HFFc6 (cell line): Measurements from ENCODE around the gene USP7. TPM values are rescaled to one million over a fixed set of nuclear protein-coding genes. Genes with fewer than 3 reads are reported as not detected.

Experiments
- DNase-seq: peaks from one replicate; pipeline ENCODE4 v3.0.0-alpha.2; 2018
- H3K27ac Mint-ChIP-seq: 2 replicates; pipeline ENCODE4 v1.8.0; 2020; ENCODE audit warnings: mild to moderate bottlenecking, mixed read lengths
- H3K27me3 Mint-ChIP-seq: 2 replicates; pipeline ENCODE4 v1.8.0; 2021; ENCODE audit warnings: mild to moderate bottlenecking, moderate library complexity, mixed read lengths; ENCODE audit not compliant: insufficient read depth
- H3K36me3 Mint-ChIP-seq: 2 replicates; pipeline ENCODE4 v1.8.0; 2021; ENCODE audit warnings: low read depth, mixed read lengths
- H3K4me1 Mint-ChIP-seq: 2 replicates; pipeline ENCODE4 v1.8.0; 2020; ENCODE audit warnings: low read depth, mixed read lengths
- H3K4me3 Mint-ChIP-seq: 2 replicates; pipeline ENCODE4 v1.8.0; 2020; ENCODE audit warnings: mild to moderate bottlenecking, moderate library complexity, mixed read lengths
- H3K9me3 Mint-ChIP-seq: 2 replicates; pipeline ENCODE4 v1.8.0; 2020; ENCODE audit warnings: mild to moderate bottlenecking, mixed read lengths
- total RNA-seq, 6 experiments: library from RNA; stranded (reverse); fragmentation: NEBNext Ultra II Directional; extraction: Animal tissue kit (Norgen Biotek cat#: 25700); gene quantifications; 2 replicates in 1 of 6; 3 replicates in 5 of 6; pipeline ENCODE4 v1.2.3, GENCODE V29; 2021
- TF ChIP-seq, protein P1 (sequence below): fragments of 200-600 bp; sonication (generic); IDR thresholded peaks from 2 replicates; pipeline ENCODE4 v1.5.0; 2021; ENCODE audit warnings: antibody characterized with exemption, mild to moderate bottlenecking

Gene USP7
- total RNA-seq, 6 experiments from 2014 or later, result 80.1 to 93.4 (median 89.5) TPM

GRCh38 chr16:8936421-8936820 is 27.3 kb downstream of the USP7 start:
- Mint-ChIP-seq H3K9me3 (no peaks in the 10 kb centered on the region), H3K36me3 (no peaks in the 10 kb centered on the region), H3K27ac (peak overlapping the region; percentile 39; the same call in 1 of the 2 replicates), H3K27me3 (no peaks in the 10 kb centered on the region), H3K4me1 (peaks cover 36% of the 10 kb centered on the region), H3K4me3 (no peak overlapping the region)
- DNase-seq, result peak; percentile 31
- TF ChIP-seq, protein P1, sequence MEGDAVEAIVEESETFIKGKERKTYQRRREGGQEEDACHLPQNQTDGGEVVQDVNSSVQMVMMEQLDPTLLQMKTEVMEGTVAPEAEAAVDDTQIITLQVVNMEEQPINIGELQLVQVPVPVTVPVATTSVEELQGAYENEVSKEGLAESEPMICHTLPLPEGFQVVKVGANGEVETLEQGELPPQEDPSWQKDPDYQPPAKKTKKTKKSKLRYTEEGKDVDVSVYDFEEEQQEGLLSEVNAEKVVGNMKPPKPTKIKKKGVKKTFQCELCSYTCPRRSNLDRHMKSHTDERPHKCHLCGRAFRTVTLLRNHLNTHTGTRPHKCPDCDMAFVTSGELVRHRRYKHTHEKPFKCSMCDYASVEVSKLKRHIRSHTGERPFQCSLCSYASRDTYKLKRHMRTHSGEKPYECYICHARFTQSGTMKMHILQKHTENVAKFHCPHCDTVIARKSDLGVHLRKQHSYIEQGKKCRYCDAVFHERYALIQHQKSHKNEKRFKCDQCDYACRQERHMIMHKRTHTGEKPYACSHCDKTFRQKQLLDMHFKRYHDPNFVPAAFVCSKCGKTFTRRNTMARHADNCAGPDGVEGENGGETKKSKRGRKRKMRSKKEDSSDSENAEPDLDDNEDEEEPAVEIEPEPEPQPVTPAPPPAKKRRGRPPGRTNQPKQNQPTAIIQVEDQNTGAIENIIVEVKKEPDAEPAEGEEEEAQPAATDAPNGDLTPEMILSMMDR, result peak; percentile 58

DNA sequence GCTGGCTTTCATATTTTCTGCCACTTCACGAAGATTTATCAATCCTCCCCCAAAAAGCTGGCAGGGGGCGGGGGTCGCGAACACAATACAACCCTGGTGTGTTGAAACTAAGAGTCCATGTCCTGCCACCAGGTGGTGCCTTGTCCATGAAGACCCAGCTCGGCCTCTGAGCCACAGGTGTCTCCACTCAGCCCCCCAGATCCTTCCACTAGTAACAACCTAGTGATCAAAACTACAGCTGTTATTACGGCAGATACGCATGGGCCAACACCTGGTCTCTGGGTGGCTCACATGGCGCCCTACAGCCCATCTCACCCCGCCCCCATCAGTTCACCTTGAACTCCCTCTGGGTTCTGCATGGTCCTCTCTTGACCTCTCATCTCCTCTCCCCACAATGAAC is 27.7 kb downstream of the USP7 start:
- H3K27me3 Mint-ChIP-seq, result no peaks in the 10 kb centered on the region
- H3K9me3 Mint-ChIP-seq, result no peaks in the 10 kb centered on the region
- no peaks in the 10 kb centered on the region for H3K36me3 Mint-ChIP-seq
- no peak for DNase-seq
- TF ChIP-seq, protein P1, result peak; percentile 41; the same call in 1 of the 2 replicates
- peaks cover 36% of the 10 kb centered on the region for H3K4me1 Mint-ChIP-seq
- no peak overlapping the region for H3K4me3 Mint-ChIP-seq
- H3K27ac Mint-ChIP-seq, result no peak overlapping the region

- no peaks in the 10 kb centered on the region for H3K27me3 Mint-ChIP-seq
- no peak overlapping the region for H3K27ac Mint-ChIP-seq
- H3K4me1 Mint-ChIP-seq, result peaks cover 36% of the 10 kb centered on the region
- TF ChIP-seq, protein P1, result no peak
- H3K9me3 Mint-ChIP-seq, result no peaks in the 10 kb centered on the region
- no peak overlapping the region for H3K4me3 Mint-ChIP-seq
- DNase-seq, result no peak
- peaks cover 2% of the 10 kb centered on the region for H3K36me3 Mint-ChIP-seq
Measured at GRCh38 chr16:8934601-8935000, 29.1 kb downstream of the USP7 start.

GRCh38 chr16:8931859-8932258 is 31.8 kb downstream of the USP7 start:
- Mint-ChIP-seq H3K36me3 (peaks cover 19% of the 10 kb centered on the region), H3K27me3 (no peaks in the 10 kb centered on the region; the same call in 1 of the 2 replicates), H3K27ac (no peak overlapping the region), H3K9me3 (no peaks in the 10 kb centered on the region), H3K4me3 (no peak overlapping the region), H3K4me1 (peaks cover 20% of the 10 kb centered on the region)
- peak; percentile 10 for DNase-seq
- TF ChIP-seq, protein P1, result no peak

DNA sequence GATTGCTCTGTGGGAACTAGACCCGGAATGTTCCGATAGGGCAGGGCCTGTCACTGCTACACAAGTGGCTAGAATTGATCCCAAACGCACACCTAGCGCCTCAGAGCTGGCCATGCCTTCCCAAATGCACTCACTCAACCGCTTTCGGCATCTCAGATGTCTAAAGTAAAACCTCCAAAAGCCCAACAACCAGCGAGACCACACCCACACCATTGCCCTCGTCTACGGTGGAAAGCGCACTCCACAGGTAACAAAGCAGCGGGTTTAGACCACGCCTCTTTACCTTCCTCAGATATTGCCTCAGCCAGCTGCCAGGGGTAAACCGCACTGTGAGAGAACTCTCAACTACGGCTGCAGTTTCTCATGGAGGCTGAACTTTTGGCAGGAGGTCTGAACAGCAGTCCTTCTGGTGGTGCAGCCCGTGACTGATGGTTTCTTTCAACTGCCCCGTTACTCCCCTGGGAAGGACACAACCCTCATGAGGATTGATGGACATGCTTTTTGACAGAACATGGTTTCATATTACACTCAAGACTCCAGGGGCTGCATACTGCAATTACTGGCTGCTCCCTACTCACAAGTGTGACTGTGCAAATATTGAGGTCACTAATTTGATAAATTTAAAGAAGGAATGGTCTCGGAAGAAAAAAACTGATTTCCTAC is 34.5 kb downstream of the USP7 start:
- no peak for DNase-seq
- Mint-ChIP-seq H3K4me3 (no peak overlapping the region), H3K9me3 (no peaks in the 10 kb centered on the region), H3K27me3 (no peaks in the 10 kb centered on the region; the same call in 1 of the 2 replicates), H3K4me1 (peaks cover 12% of the 10 kb centered on the region; the same call in 1 of the 2 replicates), H3K36me3 (peaks cover 19% of the 10 kb centered on the region), H3K27ac (no peak overlapping the region)
- TF ChIP-seq, protein P1, result no peak
